ENCODE measurements around the gene ATP5MC3.

DNA sequence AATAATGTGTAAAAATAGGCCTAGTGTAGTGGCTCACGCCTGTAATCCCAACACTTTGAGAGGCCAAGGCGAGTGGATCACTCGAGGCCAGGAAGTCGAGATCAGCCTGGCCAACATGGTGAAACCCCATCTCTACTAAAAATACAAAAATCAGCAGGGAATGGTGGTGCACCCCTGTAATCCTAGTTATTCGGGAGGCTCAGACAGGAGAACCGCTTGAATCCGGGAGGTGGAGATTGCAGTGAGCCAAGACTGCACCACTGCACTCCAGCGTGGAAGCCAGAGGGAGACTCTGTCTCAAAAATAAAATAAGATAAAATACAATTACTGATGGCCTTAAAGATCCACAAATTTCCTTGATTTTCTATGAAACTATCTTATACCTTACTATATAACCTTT, 17.3 kb downstream of the ATP5MC3 start:
- TF ChIP-seq EZH2 (IDR thresholded peaks at IDR 0.05; ENCODE audit: insufficient read depth, poor library complexity, severe bottlenecking), result no peak
- TF ChIP-seq EZH2phosphoT487 (IDR thresholded peaks at IDR 0.05; ENCODE audit: insufficient read depth, low read depth), result no peak

All from GM23248 (cell line).